ENCODE measurements around the gene FBXO3.

- no peak for TF ChIP-seq CTCF (IDR thresholded peaks at IDR 0.05; ENCODE audit: low read depth, low read length, poor library complexity, severe bottlenecking)
- TF ChIP-seq EZH2phosphoT487 (IDR thresholded peaks at IDR 0.05; ENCODE audit: borderline replicate concordance, low read length): no peak
These were observed 67.8 kb downstream of the FBXO3 start for GRCh38 chr11:33706546-33706945.
